Measurements from ENCODE around the gene THAP7. TPM values are rescaled to one million over a fixed set of nuclear protein-coding genes. Genes with fewer than 3 reads are reported as not detected.

Gene THAP7
- total and polyA plus RNA-seq, 2 of the 13 experiments (the other 11 are each of a cell fraction or from before 2014, with no cell fraction given): 13.0 to 25.5 TPM

GRCh38 chr22:20960609-20961008 is 41.3 kb downstream of the THAP7 start (continued):
- TF ChIP-seq ZNF609 (CRISPR knock-in tag; IDR thresholded peaks at IDR 0.05; ENCODE audit: borderline replicate concordance): no peak
- no peak for TF ChIP-seq ZNF703 (CRISPR knock-in tag; IDR thresholded peaks at IDR 0.05; ENCODE audit: borderline replicate concordance)
- no peak for TF ChIP-seq RFX3 (CRISPR knock-in tag; IDR thresholded peaks at IDR 0.05)
- TF ChIP-seq ZNF33A (CRISPR knock-in tag; IDR thresholded peaks at IDR 0.05; ENCODE audit: borderline replicate concordance): no peak
- TF ChIP-seq CBFB (CRISPR knock-in tag; IDR thresholded peaks at IDR 0.05): no peak
- no peak for TF ChIP-seq BATF2 (CRISPR knock-in tag; IDR thresholded peaks at IDR 0.05)
- TF ChIP-seq CENPT (CRISPR knock-in tag; IDR thresholded peaks at IDR 0.05; ENCODE audit: low read depth): no peak
- TF ChIP-seq ZC3H4 (CRISPR knock-in tag; IDR thresholded peaks at IDR 0.05; ENCODE audit: borderline replicate concordance): no peak
- no peak for TF ChIP-seq MAFK (conservative IDR thresholded peaks at IDR 0.05 in 1 of 2, IDR thresholded peaks at IDR 0.05 in 1 of 2; ENCODE audit: low read length in 2 of 2)
- TF ChIP-seq ZNF775 (CRISPR knock-in tag; IDR thresholded peaks at IDR 0.05; ENCODE audit: borderline replicate concordance): no peak
- TF ChIP-seq ZNF121 (CRISPR knock-in tag; IDR thresholded peaks at IDR 0.05): no peak
- TF ChIP-seq REL (CRISPR knock-in tag; conservative IDR thresholded peaks at IDR 0.05): no peak
